Activated gamma-delta T cell (primary cell): Measurements from ENCODE around the gene PABPC1L.

Experiments used
- DNase-seq: peaks from one replicate; lab custom pipeline; 2025; lab: John Stamatoyannopoulos, UW

Gene PABPC1L

GRCh38 chr20:44900231-44900854 is 9.5 kb upstream of the PABPC1L start:
- no peak for DNase-seq

- no peak for DNase-seq
These were observed 7.9 kb upstream of the PABPC1L start for GRCh38 chr20:44901974-44902373.

GRCh38 chr20:44904377-44904776 is 5.5 kb upstream of the PABPC1L start:
- no peak for DNase-seq

GRCh38 chr20:44908987-44909871 is 631 bp upstream of the PABPC1L start:
- no peak for DNase-seq

GRCh38 chr20:44910690-44911262 is 916 bp downstream of the PABPC1L start:
- no peak for DNase-seq

GRCh38 chr20:44911264-44911921 is 1.5 kb downstream of the PABPC1L start:
- DNase-seq: no peak

- DNase-seq: no peak
These were observed 2.3 kb downstream of the PABPC1L start for GRCh38 chr20:44912189-44912588.

GRCh38 chr20:44914924-44915323 is 5.1 kb downstream of the PABPC1L start:
- no peak for DNase-seq

DNA sequence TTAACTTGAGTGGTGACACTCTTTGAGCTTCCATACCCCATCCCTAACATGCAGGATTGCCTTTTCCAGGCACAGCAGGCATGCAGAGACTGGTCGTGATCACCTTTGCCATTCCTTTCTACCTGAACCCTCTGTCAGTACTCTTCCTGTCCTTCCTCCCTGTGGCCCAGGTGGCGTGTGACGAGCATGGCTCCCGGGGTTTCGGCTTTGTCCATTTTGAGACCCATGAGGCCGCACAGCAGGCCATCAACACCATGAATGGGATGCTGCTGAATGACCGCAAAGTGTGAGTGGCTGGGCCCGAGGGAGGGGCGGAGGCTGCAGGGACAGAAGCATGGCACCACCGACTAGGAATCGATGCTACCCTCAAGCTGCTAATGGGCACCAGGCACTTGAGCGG is 6.7 kb downstream of the PABPC1L start:
- no peak for DNase-seq

DNA sequence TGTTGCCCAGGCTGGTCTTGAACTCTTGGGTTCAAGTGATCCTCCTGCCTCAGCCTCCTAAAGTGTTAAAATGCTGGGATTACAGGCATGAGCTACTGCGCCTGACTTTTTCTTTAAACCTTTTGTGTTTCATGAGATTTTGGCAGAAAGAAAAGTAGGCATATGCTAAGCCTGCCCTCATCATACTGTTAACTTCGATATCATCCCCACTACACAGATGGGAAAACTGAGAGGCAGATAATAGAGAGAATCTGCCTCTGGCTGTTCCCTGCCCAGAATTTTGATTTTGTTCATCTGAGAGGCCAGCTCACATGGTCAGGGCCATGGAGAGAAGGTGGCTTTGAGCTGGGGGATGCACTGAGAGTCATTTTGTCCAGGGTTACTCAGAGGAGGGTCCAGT is 7.5 kb downstream of the PABPC1L start:
- DNase-seq: no peak

DNA sequence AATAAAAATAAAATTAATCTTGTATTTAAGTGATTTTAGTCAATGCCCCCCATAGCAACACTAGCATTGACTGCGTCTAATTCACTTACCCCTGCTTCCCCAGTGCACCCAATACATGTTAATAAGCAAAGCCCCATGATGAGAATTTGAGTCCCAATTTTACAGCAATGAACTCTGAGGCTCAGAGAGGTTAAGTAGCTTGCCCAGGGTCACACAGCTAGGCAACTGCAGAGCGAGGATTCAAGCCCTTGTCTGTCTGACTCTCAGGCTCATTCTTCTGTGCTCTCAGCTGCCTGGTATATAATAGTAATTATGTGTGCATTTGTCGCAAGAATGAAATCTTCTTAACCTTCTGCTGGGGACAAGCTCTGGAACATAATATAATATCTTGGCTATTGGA is 8.5 kb downstream of the PABPC1L start:
- DNase-seq: no peak

- DNase-seq: no peak
These were observed 8.9 kb downstream of the PABPC1L start for GRCh38 chr20:44918761-44919160.

GRCh38 chr20:44921447-44921846 is 11.6 kb downstream of the PABPC1L start:
- no peak for DNase-seq

DNA sequence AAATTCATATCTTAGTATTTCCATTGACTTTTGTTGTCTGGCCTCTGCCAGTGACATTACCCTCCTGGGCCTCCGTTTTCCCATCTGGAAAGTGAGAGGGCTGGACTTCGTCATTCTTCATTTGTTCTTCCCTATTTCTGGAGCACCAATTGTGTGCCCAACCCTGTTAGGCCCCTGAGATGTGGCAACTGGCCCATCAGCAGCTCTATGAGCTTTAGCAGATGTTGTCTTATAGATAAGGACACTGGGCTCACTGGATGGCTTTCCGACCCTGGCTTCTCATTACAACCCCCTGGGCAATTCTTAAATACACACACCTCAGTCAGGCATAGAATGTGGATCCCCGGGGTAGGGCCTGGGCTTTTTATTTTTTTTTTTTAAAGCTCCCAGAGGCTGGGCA is 14.7 kb downstream of the PABPC1L start:
- no peak for DNase-seq

DNA sequence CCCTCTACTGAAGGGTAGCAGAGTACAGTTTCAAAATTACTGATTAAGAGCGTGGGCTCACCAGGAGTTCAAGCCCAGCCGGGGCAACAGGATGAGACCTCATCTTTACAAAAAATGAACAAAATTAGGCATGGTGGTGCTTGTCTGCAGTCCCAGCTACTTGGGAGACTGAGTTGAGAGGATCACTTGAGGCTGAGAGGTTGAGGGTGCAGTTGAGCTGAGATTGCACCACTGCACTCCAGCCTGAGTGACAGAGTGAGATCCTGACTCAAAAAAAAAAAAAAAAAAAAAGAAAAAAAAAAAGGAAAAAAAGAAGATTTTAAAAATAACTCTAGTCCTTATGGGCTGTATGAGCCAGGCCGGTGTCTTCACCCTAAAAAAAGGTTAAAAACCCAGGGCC is 18.7 kb downstream of the PABPC1L start:
- DNase-seq: no peak

GRCh38 chr20:44930517-44931168 is 20.8 kb downstream of the PABPC1L start:
- no peak for DNase-seq

- DNase-seq: no peak
These were observed 22.1 kb downstream of the PABPC1L start for GRCh38 chr20:44931911-44932310.

DNA sequence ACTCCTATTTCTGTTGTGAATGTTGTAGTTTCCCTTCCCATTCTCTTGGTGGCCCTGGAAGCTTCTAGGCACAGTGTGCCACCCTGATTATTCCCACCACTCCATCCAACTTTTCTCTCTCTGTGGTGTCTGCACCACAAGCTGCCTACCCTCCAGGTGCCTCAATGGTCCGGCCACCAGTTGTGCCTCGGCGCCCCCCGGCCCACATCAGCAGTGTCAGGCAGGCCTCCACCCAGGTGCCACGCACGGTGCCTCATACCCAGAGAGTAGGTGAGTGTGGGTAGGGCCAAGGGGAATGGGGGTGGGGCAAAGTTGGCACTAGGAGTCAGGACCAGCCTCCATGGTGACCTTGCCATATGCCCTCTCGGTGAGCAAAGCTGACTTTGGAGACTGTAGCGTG is 23.1 kb downstream of the PABPC1L start:
- DNase-seq: no peak

- no peak for DNase-seq
These were observed 26.6 kb downstream of the PABPC1L start for GRCh38 chr20:44936510-44936909.

GRCh38 chr20:44938637-44939036 is 28.8 kb downstream of the PABPC1L start:
- no peak for DNase-seq

GRCh38 chr20:44941120-44941691 is 31.3 kb downstream of the PABPC1L start:
- DNase-seq: no peak
